H1 (cell line): ENCODE measurements around the gene GLE1. TPM values are rescaled to one million over a fixed set of nuclear protein-coding genes. Genes with fewer than 3 reads are reported as not detected.

Source experiments
- BACH1 ChIP-seq: IDR thresholded peaks from 2 replicates; pipeline ENCODE4 v1.6.1; 2012; ENCODE audit warnings: low read length, improper control_type of control experiment
- KDM1A ChIP-seq: fragments of 200-600, 300-600 bp; sonication (generic); IDR thresholded peaks from 2 replicates; pipeline ENCODE4 v1.7.1; 2016; ENCODE audit warnings: mild to moderate bottlenecking, low read length, borderline replicate concordance
- KDM5A ChIP-seq: fragments of 200-600 bp; IDR thresholded peaks from 2 replicates; pipeline ENCODE4 v1.7.1; 2012; ENCODE audit warnings: mild to moderate bottlenecking, low read length, inconsistent platforms, mixed read lengths
- PHF8 ChIP-seq: fragments of 200-600 bp; sonication (generic); conservative IDR thresholded peaks from 2 replicates; pipeline ENCODE4 v1.7.1; 2012; ENCODE audit warnings: low read depth, mild to moderate bottlenecking, inconsistent platforms, low read length, moderate library complexity
- POLR2A ChIP-seq, 2 experiments: IDR thresholded peaks; 1 replicate in 1 of 2; 2 replicates in 1 of 2; pipeline ENCODE4 v1.6.1; 2011; ENCODE audit warnings: low read depth in 2 of 2, low read length in 2 of 2, mild to moderate bottlenecking in 2 of 2; ENCODE audit errors: control extremely low read depth in 1 of 2
- SIX5 ChIP-seq: IDR thresholded peaks from 2 replicates; pipeline ENCODE4 v1.6.1; 2011; ENCODE audit warnings: mild to moderate bottlenecking, low read depth, low read length
- SUZ12 ChIP-seq: fragments of 200-600 bp; sonication (generic); IDR thresholded peaks from 2 replicates; pipeline ENCODE4 v1.6.1; 2012; ENCODE audit warnings: mild to moderate bottlenecking, inconsistent platforms, low read length, moderate library complexity, mixed read lengths
- YY1 ChIP-seq: IDR thresholded peaks from 2 replicates; pipeline ENCODE4 v1.6.1; 2011; ENCODE audit warnings: low read depth, mild to moderate bottlenecking, low read length
- polyA plus RNA-seq, 7 experiments: library from polyadenylated mRNA; depleted of rRNA in 3 of 7; stranded (reverse) in 5 of 7; unstranded in 2 of 7; fragments of >200 nt in 5 of 7; fragments of 200-250 nt in 2 of 7; gene quantifications; 1 replicate in 5 of 7; 2 replicates in 1 of 7; 4 replicates in 1 of 7; pipeline versions ENCODE4 v1.2.1 to v1.2.3, GENCODE V29; 2011 to 2013; ENCODE audit warnings: missing spikeins in 2 of 7, mixed read lengths in 2 of 7
- total RNA-seq: library from RNA; stranded (reverse); fragmentation: NEBNext Ultra II Directional; extraction: Animal tissue kit (Norgen Biotek cat#: 25700); gene quantifications from 2 replicates; pipeline ENCODE4 v1.2.1, GENCODE V29; 2021

The GLE1 gene
- total and polyA plus RNA-seq, 2 of the 8 experiments (the other 6 are each of a cell fraction or from before 2014, with no cell fraction given): 9.6 to 14.9 TPM

GRCh38 chr9:128529191-128529590, 24.7 kb downstream of the GLE1 start (continued):
- no peak for TF ChIP-seq BACH1
- no peak for TF ChIP-seq PHF8
- no peak for TF ChIP-seq SIX5
- TF ChIP-seq POLR2A (IDR thresholded peaks at IDR 0.05; ENCODE audit: control extremely low read depth in 1 of 2, low read depth in 2 of 2, low read length in 2 of 2): no peak
- TF ChIP-seq YY1: no peak
- no peak for TF ChIP-seq KDM5A
- TF ChIP-seq KDM1A: no peak
- no peak for TF ChIP-seq SUZ12
